Vagina (tissue), 2 donors: ENCODE data around the gene TFCP2L1.

Experiments
- CTCF ChIP-seq, 3 experiments: fragments of 450-650 bp in 2 of 3; fragments of 200-600 bp in 1 of 3; sonication (generic) in 1 of 3; IDR thresholded peaks; one replicate each; pipeline ENCODE4 v1.5.1; 2017 to 2019; ENCODE audit warnings: antibody characterized with exemption in 3 of 3, mild to moderate bottlenecking in 2 of 3, moderate library complexity in 2 of 3
- POLR2AphosphoS5 ChIP-seq, 2 donors: sonication (generic); formaldehyde crosslinking; IDR thresholded peaks; one replicate each; pipeline ENCODE4 v1.9.0; 2017; ENCODE audit warnings: antibody characterized with exemption in 2 of 2, mild to moderate bottlenecking in 2 of 2, low read depth in 1 of 2; ENCODE audit not compliant: insufficient read depth in 1 of 2

GRCh38 chr2:121239471-121239870 is 45.5 kb downstream of the TFCP2L1 start:
- TF ChIP-seq CTCF (IDR thresholded peaks at IDR 0.05) (no peak), POLR2AphosphoS5 (IDR thresholded peaks at IDR 0.05; ENCODE audit: insufficient read depth in 1 of 2, low read depth in 1 of 2) (no peak)
